HG03064 (cell line): ENCODE results near the gene ACSM5.
"Not testable (repeated sequence)": the region's sequence is repeated elsewhere in the genome, so short reads cannot be mapped to it uniquely, and the experiment has no call there.

Experiments used
- ATAC-seq: cut with Tn5 transposase; IDR thresholded peaks from one replicate; pipeline ENCODE4 v1.9.1; 2021; ENCODE audit warnings: low read depth; ENCODE audit not compliant: unreplicated experiment

ACSM5 gene

DNA sequence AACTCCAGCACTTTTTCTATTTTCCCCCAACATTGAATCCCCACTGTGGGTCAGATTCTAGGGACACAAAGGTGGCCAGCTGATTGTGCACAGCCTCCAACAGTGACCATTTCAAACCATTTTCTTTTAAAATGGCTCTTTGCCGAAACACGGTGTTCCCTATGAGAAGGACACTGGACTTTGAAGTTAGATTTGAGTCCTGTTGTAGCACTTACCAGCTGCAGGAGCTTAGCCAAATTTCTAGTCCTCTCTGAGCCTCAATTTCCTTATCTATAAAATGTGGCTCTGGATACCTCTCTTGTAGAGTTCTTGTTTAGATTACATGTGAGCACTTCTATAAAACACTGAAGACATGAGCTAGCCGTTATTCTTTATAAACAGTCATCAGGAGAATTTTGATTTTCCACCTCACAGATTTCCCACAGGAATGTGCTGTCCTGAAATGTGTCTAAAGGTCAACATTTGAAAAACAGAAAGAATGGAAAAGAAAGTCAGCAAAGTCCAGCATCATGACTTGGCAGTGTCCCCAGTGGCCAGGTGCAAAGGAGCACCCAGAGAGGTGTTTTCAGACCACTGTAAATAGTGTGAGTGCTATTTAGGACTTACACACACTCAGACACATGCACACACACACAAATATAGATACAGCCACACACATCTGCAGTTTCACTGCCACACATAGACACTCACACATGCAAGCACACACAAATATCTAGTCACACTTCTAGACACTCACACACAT is 37.5 kb downstream of the ACSM5 start:
- not testable (repeated sequence) for ATAC-seq

DNA sequence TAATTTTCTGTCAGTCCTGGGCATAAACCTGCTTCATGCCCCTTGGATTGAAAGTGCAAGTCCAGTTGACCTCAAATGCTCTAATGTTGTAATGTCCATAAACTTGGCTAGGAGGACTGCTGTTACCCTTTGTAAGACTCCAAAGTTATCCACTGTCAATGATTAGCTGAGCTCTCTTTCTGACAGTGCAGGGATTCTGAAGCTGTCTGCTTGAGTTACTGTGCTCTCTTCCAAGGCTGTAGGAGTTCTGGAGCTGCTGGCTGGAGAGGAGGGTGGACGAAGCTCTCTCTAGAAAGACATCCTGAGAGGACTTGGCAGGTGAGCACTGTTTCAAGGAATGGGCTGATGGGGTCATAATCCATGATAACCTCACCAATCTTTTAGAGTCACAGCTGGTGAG is 42.0 kb downstream of the ACSM5 start, which contains the start of gene ACSM2A:
Gene ACSM2A (plus strand): TSS at position 158 of the 400 bp plus-strand sequence. CDS start 8,594 bp downstream, outside the sequence.
- ATAC-seq, result not testable (repeated sequence)

DNA sequence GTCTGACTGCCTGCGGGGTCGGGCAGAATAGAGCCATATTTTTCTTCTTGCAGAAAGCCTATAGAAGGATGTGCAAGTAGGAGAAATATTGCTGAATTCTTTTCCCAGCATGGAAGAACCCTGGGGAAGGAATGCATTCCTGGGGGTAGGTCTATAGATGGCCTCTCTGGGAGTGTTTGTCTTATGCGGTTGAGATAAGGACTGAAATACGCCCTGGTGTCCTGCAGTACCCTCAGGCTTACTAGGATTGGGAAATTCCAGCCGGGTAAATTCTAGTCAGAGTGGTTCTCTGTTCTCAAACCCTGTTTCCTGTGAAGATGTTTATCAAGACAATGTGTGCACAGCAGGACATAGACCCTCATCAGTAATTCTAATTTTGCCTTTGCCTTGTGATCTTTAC is 44.3 kb downstream of the ACSM5 start:
- not testable (repeated sequence) for ATAC-seq

DNA sequence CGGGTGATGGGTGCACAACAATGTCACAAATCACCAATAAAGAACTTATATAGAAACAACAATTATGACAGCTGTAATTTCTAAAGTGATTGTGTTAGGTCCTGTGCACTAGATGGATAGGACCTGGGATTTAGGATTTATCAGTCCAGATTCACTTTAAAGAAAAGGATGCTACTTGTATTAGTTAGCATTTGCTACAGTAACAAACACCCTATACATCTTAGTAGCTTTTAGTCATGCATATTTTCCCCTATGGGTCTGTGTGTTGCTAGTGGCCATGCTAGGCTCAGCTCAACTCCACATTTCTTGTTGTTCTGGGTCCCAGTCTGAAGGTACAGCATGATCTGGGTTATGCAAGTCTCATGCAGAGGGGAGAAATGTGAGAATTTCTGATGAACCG is 49.9 kb downstream of the ACSM5 start:
- not testable (repeated sequence) for ATAC-seq

DNA sequence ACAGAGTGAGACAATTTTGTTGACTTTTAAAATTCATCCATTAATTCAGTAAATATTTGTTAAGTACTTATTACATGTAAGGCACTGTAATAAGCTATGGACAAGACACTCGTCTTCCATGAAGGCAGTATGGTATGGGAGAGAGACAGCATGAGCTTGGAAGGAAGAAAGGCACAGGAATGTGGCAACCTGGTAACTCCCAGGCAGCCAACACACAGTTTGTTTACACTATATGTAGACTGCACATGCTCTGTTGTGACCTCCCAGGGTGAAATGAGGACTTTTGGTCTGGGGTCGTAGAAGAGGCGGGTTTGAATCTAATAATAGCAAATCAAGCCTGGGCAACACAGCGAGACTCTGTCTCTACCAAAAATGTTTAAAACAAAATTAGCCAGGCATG is 51.0 kb downstream of the ACSM5 start:
- ATAC-seq, result not testable (repeated sequence)

DNA sequence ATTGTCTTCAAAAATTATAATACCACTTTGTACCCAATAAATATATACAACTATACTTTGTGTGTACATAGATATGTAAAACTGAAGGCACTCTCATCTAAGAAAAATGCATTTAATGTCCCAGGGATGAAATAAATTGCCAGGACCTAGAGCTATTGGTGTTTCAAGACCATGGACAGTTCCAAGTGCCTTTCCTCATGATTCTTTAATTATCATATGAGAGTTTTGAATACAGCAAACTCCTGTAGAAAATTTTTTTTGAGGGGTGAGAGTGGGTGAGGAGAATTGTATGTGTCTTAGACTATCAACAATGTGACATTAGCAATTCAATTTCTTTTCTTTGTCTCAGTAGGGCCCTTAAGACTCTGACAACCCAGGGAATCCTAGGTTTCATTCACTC is 59.6 kb downstream of the ACSM5 start:
- ATAC-seq, result not testable (repeated sequence)

DNA sequence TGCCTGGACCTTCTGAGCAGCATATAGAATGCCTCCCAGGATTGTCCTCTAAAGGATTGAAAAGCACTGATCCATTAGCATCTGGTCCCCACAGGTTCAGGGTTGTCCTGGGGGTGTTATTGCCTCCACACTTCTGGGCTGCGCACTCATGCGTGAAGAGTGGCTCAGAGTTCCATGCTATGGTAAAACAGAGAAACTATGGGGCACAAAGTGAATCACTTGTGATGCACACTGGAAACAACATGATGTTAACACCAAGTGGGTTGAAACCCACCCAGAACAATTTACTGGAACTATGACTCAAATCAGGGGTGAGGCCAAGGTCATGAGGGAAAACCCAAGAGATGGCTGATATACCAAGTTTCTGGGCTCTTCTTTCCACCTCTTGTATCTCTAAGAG is 60.6 kb downstream of the ACSM5 start:
- not testable (repeated sequence) for ATAC-seq

DNA sequence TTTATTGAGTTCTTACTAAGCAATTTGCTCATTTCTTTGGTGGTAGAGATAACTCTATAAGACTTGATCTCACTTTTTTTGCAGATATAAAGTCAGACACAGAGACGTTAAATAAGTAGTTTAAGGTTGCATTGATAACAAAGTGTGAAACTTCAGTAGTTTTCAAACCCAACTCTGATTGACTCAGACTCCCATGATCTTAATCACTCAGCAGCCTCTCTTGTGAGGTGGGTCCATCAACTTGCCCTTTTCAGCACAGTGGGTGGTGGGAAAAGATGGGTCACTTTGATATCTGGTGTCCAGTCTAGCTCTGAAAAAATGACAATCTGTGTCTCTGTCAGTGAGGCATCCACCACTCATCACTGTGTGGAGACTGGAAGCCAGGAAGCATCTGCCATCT is 61.4 kb downstream of the ACSM5 start:
- ATAC-seq, result not testable (repeated sequence)

DNA sequence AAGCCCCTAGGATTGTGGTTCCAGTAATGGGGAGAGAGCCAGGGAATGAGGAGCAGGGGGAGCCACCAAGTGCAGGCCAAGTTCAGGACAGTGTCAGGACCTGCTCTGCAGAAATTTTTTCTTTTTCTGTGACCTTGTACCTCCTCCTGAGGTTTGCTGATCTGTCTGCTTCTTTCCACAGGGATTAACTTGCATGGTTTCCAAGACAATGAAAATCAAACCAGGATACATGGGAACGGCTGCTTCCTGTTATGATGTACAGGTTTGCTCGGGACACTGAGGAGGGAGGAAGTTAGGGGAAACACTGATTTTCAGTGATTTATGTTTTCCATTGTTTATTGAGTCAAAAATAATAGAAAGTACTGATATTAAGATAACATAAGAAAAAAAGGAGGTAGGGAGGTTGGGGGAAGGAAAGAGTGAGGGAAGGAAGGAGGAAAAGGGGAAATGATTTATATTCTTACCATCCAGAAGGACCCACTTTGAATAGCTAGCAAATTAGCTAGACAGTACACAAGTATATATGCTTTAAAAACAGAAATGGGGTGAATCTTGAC is 67.9 kb downstream of the ACSM5 start:
- not testable (repeated sequence) for ATAC-seq

DNA sequence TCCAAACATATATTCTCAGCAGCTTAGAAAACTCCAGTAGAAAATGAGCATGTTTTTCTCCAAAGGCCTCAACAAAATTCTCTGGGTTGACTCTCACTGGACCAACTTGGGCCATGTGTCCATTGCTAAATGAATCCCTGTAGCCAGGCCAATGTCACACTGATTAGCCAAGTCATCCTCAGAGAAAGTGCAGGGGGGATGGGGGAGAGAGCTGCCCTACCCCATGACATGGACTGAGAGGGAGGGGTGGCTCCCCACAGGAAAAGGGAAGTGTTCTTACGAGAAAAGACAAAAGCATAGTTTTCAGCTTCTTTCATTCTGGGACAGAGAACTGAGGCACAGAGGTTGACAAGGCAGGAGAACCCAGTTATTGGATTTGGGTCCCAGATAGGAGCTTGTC is 74.7 kb downstream of the ACSM5 start:
- not testable (repeated sequence) for ATAC-seq

DNA sequence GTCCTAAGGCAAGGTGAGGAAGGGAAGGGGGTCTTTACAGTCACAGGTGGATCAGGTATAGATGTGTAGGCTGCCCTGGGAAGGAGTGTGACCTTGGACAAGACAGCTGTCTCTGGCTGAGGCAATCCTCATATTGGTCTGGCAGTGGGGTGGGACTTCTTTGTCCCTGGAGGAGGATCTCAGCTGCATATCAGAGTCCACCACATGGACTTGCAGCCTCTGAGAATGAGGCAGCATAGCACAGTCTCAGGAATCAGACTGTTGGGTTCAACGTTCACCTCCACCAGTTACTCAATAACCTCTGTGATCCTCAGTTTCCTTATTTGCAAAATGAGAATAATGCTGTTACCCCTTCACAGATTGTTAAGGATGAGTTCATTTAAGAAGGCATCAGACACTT is 75.4 kb downstream of the ACSM5 start:
- no peak for ATAC-seq

DNA sequence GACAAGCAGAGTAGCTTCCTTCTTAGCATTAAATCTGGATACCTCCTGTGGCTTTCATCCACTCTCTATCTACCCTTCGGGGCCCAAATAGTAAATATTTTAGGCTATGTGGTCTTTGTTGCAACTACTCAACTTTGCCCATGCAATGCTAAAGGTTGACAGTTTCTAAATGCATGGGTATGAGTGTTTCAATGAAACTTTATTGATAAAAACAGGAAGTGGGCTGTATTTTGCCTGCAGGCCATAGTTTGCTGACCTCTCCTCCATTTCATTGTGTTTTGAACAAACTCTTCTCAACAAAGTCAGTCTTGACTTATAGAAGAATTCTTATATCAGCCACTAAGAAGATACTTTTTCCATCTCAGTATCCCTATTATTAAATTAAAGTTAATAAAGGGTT is 76.1 kb downstream of the ACSM5 start:
- ATAC-seq, result no peak
